C4-2B (cell line): ENCODE results near the gene CTDSP2.

ENCODE experiments used
- ZFX ChIP-seq: fragments of 450-650 bp; IDR thresholded peaks from 2 replicates; pipeline ENCODE4 v1.6.1; 2017
- TF ChIP-seq, protein P1 (sequence below): fragments of 450-650 bp; conservative IDR thresholded peaks from 2 replicates; pipeline ENCODE4 v1.5.1; 2017; ENCODE audit warnings: mild to moderate bottlenecking

DNA sequence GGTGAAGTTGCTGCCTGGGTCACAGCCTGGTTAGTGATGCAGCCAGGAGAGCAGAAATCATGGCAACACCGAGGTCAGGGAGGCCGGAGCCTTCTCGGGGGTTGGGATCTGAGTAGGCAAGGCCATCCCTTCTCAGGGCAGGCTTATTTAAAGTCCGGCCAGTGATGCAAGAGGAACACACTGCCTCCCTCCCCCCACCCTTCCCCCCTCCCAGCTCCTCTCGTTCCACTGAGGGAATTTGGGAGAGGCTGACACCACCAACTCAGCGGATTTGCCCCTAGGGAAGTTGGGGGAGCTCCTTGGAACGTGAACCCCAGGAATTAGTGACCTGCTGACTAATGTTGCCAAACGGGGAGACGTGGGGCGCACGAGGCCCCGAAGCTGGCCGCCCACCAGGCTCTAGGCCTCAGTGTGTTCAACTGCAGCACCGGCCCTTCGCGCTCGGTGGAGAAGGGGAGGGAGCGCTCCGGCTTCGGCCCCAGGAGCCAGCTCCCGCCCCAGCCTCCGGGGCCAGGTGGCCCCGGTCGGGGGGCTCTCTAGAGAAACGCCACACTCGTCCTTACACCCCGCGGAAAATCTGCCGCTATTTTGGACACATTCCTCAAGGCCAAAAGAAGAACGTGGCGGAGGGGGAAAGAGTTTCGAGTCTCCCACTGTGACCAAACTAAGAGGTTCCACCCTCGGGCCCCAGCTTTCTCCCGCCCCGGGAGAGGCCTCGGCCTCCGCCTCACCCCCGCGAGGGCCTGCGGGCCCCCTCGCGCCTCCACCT lies 1.6 kb downstream of the CTDSP2 start:
- TF ChIP-seq, protein P1, sequence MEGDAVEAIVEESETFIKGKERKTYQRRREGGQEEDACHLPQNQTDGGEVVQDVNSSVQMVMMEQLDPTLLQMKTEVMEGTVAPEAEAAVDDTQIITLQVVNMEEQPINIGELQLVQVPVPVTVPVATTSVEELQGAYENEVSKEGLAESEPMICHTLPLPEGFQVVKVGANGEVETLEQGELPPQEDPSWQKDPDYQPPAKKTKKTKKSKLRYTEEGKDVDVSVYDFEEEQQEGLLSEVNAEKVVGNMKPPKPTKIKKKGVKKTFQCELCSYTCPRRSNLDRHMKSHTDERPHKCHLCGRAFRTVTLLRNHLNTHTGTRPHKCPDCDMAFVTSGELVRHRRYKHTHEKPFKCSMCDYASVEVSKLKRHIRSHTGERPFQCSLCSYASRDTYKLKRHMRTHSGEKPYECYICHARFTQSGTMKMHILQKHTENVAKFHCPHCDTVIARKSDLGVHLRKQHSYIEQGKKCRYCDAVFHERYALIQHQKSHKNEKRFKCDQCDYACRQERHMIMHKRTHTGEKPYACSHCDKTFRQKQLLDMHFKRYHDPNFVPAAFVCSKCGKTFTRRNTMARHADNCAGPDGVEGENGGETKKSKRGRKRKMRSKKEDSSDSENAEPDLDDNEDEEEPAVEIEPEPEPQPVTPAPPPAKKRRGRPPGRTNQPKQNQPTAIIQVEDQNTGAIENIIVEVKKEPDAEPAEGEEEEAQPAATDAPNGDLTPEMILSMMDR, result no peak
- no peak for TF ChIP-seq ZFX
